PC-3 (cell line): Measurements from ENCODE around the gene ENTPD5. TPM values are rescaled to one million over a fixed set of nuclear protein-coding genes. Genes with fewer than 3 reads are reported as not detected.
"Not testable (repeated sequence)": the region's sequence is repeated elsewhere in the genome, so short reads cannot be mapped to it uniquely, and the experiment has no call there.

Experiments
- ATAC-seq: fragments of 200-7000 bp; cut with Tn5 transposase; 2 replicates; pipeline ENCODE4 v1.9.1; 2020; ENCODE audit warnings: mild to moderate bottlenecking, moderate library complexity
- BruUV-seq: library from RNA; stranded (reverse); fragments of 400-500 nt; replicated peaks from 2 replicates; lab custom pipeline; 2021; lab: Mats Ljungman, UMichigan
- CTCF ChIA-PET: fragments of 300-600 bp; sonication (Branson Sonifier 250); formaldehyde crosslinking; loops from one replicate; lab custom pipeline; 2022; ENCODE audit warnings: antibody characterized with exemption; lab: Charles Lee
- POLR2A ChIA-PET: fragments of 300-600 bp; sonication (Branson Sonifier 250); formaldehyde crosslinking; loops from one replicate; lab custom pipeline; 2022; ENCODE audit warnings: antibody characterized with exemption; ENCODE audit not compliant: unreplicated experiment; lab: Charles Lee
- DNase-seq: peaks from one replicate; pipeline ENCODE4 v3.0.0-alpha.2; 2015
- H2AFZ ChIP-seq: fragments of 300-600 bp; sonication (generic); 2 replicates; pipeline ENCODE4 v1.6.0; 2016; ENCODE audit warnings: antibody characterized with exemption, low read length
- H3F3A ChIP-seq: fragments of 300-600 bp; sonication (generic); one replicate; pipeline ENCODE4 v1.6.0; 2017; ENCODE audit warnings: antibody characterized with exemption, low read length, control low read depth, mild to moderate bottlenecking; ENCODE audit not compliant: unreplicated experiment
- H3K27ac ChIP-seq: fragments of 300-600 bp; sonication (generic); 2 replicates; pipeline ENCODE4 v1.5.1; 2016; ENCODE audit warnings: mild to moderate bottlenecking, low read length
- H3K27me3 ChIP-seq: fragments of 300-600 bp; sonication (generic); 2 replicates; pipeline ENCODE4 v1.6.1; 2016; ENCODE audit warnings: low read length, mixed read lengths
- H3K36me3 ChIP-seq: fragments of 300-600 bp; sonication (generic); 2 replicates; pipeline ENCODE4 v1.6.1; 2016; ENCODE audit warnings: low read depth, mixed run types, low read length, mixed read lengths
- H3K4me1 ChIP-seq: fragments of 300-600 bp; sonication (generic); 2 replicates; pipeline ENCODE4 v1.5.1; 2016; ENCODE audit warnings: low read length; ENCODE audit not compliant: insufficient read depth
- H3K4me2 ChIP-seq: fragments of 300-600 bp; sonication (generic); 2 replicates; pipeline ENCODE4 v1.6.0; 2016; ENCODE audit warnings: low read length
- H3K4me3 ChIP-seq: fragments of 300-600 bp; sonication (generic); 2 replicates; pipeline ENCODE4 v1.5.1; 2016; ENCODE audit warnings: mild to moderate bottlenecking, low read length, mixed read lengths
- H3K79me2 ChIP-seq: fragments of 300-600 bp; sonication (generic); 2 replicates; pipeline ENCODE4 v1.6.1; 2017; ENCODE audit warnings: low read length, mixed read lengths
- H3K9ac ChIP-seq: fragments of 300-600 bp; sonication (generic); 2 replicates; pipeline ENCODE4 v1.6.0; 2016; ENCODE audit warnings: mild to moderate bottlenecking, low read length
- H3K9me2 ChIP-seq: fragments of 300-600 bp; sonication (generic); replicated peaks from 2 replicates; pipeline ENCODE4 v1.6.1; 2016; ENCODE audit warnings: mixed run types, low read length, mixed read lengths
- H3K9me3 ChIP-seq: fragments of 300-600 bp; sonication (generic); 2 replicates; pipeline ENCODE4 v1.6.1; 2016; ENCODE audit warnings: low read length, mixed read lengths
- H4K20me1 ChIP-seq: fragments of 300-600 bp; sonication (generic); 2 replicates; pipeline ENCODE4 v1.6.1; 2016; ENCODE audit warnings: low read length, mixed read lengths
- EZH2 ChIP-seq: fragments of 300-600 bp; sonication (generic); IDR thresholded peaks from one replicate; pipeline ENCODE4 v1.6.1; 2017; ENCODE audit warnings: antibody characterized with exemption, mild to moderate bottlenecking, low read length; ENCODE audit not compliant: unreplicated experiment
- EZH2phosphoT487 ChIP-seq: fragments of 300-600 bp; sonication (generic); IDR thresholded peaks from 2 replicates; pipeline ENCODE4 v1.6.1; 2018; ENCODE audit warnings: mild to moderate bottlenecking, antibody characterized with exemption, low read length, borderline replicate concordance
- intact Hi-C: fragments of 100-400 bp; cut with micrococcal nuclease; formaldehyde crosslinking; loops from 2 replicates; pipeline ENCODE4 v1.9.0; 2023
- total RNA-seq: library from RNA; depleted of rRNA; stranded (reverse); fragments of >200 nt; gene quantifications from 2 replicates; pipeline ENCODE4 v1.2.3, GENCODE V29; 2014
- TF ChIP-seq, protein P1 (sequence below): fragments of 300-600 bp; sonication (generic); conservative IDR thresholded peaks from 2 replicates; pipeline ENCODE4 v1.5.1; 2017; ENCODE audit warnings: antibody characterized with exemption, low read depth, mild to moderate bottlenecking, low read length

ENTPD5 gene
- total RNA-seq, 1 experiment from 2014 or later: 11.2 TPM

DNA sequence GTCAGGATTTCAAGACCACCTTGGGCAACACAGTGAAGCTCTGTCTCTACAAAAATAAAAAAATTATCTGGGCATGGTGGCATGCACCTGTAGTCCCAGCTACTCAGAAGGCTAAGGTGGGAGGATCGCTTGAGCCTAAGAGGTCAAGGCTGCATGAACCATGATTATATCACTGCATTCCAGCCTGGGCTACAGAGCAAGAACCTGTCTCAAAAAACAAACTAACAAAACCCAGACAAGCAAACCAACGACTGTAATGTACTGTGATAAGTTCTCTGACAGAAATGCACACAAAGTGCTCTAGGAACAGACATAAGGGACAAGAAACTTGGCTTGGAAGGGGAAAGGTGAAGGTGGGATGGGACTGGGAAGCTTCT, 22.4 kb downstream of the ENTPD5 start:
- intact Hi-C loops: no loop called here
- H3K27ac ChIP-seq: no peak overlapping the region
- no peak for ATAC-seq

DNA sequence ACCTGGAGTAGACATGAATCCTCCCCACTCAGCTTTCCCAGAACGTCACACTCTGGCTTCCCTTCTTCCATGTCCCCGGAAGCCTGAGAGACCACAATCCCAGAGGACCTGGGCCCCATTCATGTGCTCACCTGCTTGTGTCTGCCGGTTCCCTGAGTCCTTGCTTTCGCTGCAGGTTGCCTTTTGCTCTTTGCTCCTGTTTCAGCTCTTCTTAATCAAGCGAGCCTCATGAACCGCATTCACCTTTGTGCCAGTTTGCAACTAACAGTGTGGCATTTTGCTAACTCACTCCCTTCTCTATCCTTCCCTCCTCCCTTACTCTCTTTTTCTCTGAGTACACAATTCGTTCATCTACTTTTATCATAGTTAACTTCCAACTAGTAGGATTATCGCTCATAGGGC, 23.1 kb downstream of the ENTPD5 start:
- Histone ChIP-seq H3K4me1 (no peaks in the 10 kb centered on the region), H3K36me3 (no peaks in the 10 kb centered on the region), H3K9me3 (no peaks in the 10 kb centered on the region), H3K4me3 (no peak overlapping the region), H3F3A (no peaks in the 10 kb centered on the region), H3K79me2 (no peaks in the 10 kb centered on the region), H4K20me1 (no peaks in the 10 kb centered on the region), H3K4me2 (no peak overlapping the region), H3K27me3 (no peaks in the 10 kb centered on the region), H2AFZ (no peak overlapping the region), H3K9ac (no peak overlapping the region), H3K27ac (no peak overlapping the region), H3K9me2 (no peaks in the 10 kb centered on the region)
- no peak for TF ChIP-seq EZH2
- no peak for TF ChIP-seq EZH2phosphoT487
- TF ChIP-seq, protein P1, sequence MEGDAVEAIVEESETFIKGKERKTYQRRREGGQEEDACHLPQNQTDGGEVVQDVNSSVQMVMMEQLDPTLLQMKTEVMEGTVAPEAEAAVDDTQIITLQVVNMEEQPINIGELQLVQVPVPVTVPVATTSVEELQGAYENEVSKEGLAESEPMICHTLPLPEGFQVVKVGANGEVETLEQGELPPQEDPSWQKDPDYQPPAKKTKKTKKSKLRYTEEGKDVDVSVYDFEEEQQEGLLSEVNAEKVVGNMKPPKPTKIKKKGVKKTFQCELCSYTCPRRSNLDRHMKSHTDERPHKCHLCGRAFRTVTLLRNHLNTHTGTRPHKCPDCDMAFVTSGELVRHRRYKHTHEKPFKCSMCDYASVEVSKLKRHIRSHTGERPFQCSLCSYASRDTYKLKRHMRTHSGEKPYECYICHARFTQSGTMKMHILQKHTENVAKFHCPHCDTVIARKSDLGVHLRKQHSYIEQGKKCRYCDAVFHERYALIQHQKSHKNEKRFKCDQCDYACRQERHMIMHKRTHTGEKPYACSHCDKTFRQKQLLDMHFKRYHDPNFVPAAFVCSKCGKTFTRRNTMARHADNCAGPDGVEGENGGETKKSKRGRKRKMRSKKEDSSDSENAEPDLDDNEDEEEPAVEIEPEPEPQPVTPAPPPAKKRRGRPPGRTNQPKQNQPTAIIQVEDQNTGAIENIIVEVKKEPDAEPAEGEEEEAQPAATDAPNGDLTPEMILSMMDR: no peak
- ATAC-seq (no peak), DNase-seq (no peak)
- ChIA-PET CTCF (no interaction called here), POLR2A (interaction anchor here (0.6 kb wide), 1 partner anchor 128 kb away, joined by 5 read pairs; no protein-coding TSS in a partner anchor)
- intact Hi-C loops: no loop called here
- BruUV-seq: no TSS peak

More for the DNA sequence above, 22.4 kb downstream of the ENTPD5 start:
- Histone ChIP-seq H4K20me1 (no peaks in the 10 kb centered on the region), H3K9me3 (no peaks in the 10 kb centered on the region), H3K4me1 (no peaks in the 10 kb centered on the region), H3K27me3 (no peaks in the 10 kb centered on the region), H3F3A (no peaks in the 10 kb centered on the region), H2AFZ (no peak overlapping the region), H3K9me2 (no peaks in the 10 kb centered on the region), H3K9ac (no peak overlapping the region), H3K79me2 (no peaks in the 10 kb centered on the region), H3K4me3 (no peak overlapping the region), H3K36me3 (no peaks in the 10 kb centered on the region), H3K4me2 (no peak overlapping the region)
- CTCF ChIA-PET: no interaction called here
- BruUV-seq: no TSS peak
- no peak for DNase-seq
- no peak for TF ChIP-seq EZH2
- TF ChIP-seq, protein P1: no peak
- POLR2A ChIA-PET: no interaction called here

DNA sequence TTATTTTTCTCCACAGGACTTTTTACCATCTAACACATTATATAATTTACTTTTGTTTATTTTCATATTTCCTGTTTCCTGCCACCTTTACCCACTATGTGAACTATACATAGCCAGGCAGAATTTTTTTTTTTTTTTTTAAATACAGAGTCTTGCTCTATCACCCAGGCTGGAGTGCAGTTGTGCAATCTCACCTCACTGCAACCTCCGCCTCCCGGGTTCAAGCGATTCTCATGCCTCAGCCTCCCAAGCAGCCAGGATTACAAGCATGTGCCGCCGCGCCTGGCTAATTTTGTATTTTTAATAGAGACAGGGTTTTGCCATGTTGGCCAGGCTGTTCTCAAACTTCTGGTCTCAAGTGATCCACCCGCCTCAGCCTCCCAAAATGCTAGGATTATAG, 24.2 kb downstream of the ENTPD5 start:
- H3K27ac ChIP-seq, H3F3A ChIP-seq, H3K9me3 ChIP-seq, ATAC-seq, H4K20me1 ChIP-seq, H3K9ac ChIP-seq, H3K9me2 ChIP-seq, POLR2A ChIA-PET, BruUV-seq, CTCF ChIA-PET, DNase-seq, H2AFZ ChIP-seq, H3K79me2 ChIP-seq, intact Hi-C loops, H3K4me3 ChIP-seq, H3K4me2 ChIP-seq, H3K36me3 ChIP-seq, H3K27me3 ChIP-seq, H3K4me1 ChIP-seq: not testable (repeated sequence)
